A673 (cell line): ENCODE data around the gene EFR3B.

Source experiments
- CTCF ChIP-seq: fragments of 300-800, 200-600 bp; sonication (generic); conservative IDR thresholded peaks from 2 replicates; pipeline ENCODE4 v1.5.1; 2017; ENCODE audit warnings: low read depth, mild to moderate bottlenecking, antibody characterized with exemption, low read length, moderate library complexity, mixed read lengths
- EZH2 ChIP-seq: fragments of 200-600 bp; sonication (generic); IDR thresholded peaks from 2 replicates; pipeline ENCODE4 v1.6.1; 2017; ENCODE audit warnings: borderline replicate concordance, low read depth, mild to moderate bottlenecking, mixed read lengths, antibody characterized with exemption, low read length; ENCODE audit not compliant: poor library complexity, severe bottlenecking

- TF ChIP-seq CTCF: no peak
- no peak for TF ChIP-seq EZH2
Observed at GRCh38 chr2:25036221-25036559, 5.7 kb upstream of the EFR3B start.
